SK-MEL-5 (cell line): Measurements from ENCODE around the gene SCMH1. TPM values are rescaled to one million over a fixed set of nuclear protein-coding genes. Genes with fewer than 3 reads are reported as not detected.
A peak's percentile ranks its signal among the peaks of the same experiment; 100 is the strongest.

Source experiments
- DNase-seq: peaks from one replicate; pipeline ENCODE4 v3.0.0-alpha.2; 2016; ENCODE audit warnings: low read depth, low spot score
- in situ Hi-C: cut with HindIII; loops from 2 replicates; pipeline ENCODE4 v1.10.0; 2016; ENCODE audit warnings: low sequenced_read_pairs, high pct_unique_total_duplicates, low pct_unique_long_range_greater_than_20kb
- total RNA-seq: library from RNA; depleted of rRNA; stranded (reverse); fragments of >200 nt; shearing (Covaris generic); gene quantifications from 2 replicates; pipeline ENCODE4 v1.2.3, GENCODE V29; 2014

Gene SCMH1
- total RNA-seq, 1 experiment from 2014 or later, result 16.8 TPM

- in situ Hi-C loops, result no loop called here
- DNase-seq, result no peak
Observed at GRCh38 chr1:41025979-41026819, 215.9 kb downstream of the SCMH1 start.

- DNase-seq, result no peak
- in situ Hi-C loops, result no loop called here
Observed at GRCh38 chr1:41024953-41025352, 217.2 kb downstream of the SCMH1 start.

DNA sequence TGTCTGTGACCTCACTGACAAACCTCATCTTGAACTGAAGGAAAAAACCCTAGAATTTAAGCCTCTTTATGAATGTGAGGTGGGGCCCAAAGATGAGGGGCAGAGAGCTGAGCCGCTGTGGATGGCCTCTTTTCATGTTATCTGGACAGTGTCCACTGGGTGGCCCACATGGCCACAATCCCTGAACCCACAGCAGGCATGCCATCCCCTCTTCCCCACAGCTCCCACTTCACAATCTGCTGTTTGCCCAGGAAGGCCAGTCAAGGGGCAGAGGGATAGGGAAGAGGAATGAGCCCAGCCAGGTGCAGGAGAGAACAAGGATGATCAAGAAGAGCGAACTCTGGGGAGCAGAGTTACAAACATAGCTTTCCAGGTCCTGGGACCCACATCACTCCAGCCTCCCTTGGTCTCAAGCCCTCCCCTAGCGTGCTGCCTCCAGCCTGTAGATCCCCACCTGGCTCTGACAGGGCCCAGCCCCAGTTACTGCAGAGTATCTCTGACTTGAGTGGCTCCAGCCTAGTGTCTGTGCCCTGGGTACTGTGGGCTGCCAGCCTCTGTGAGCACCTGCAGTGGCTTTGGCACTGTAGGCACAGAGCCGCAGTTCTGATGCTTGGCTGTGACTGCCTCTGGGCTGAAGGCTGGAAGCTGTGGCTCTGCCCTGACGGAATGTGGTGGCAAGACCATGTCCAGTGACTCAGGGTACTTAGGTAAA lies 218.7 kb downstream of the SCMH1 start:
- in situ Hi-C loops, result no loop called here
- peak; percentile 27 for DNase-seq

DNA sequence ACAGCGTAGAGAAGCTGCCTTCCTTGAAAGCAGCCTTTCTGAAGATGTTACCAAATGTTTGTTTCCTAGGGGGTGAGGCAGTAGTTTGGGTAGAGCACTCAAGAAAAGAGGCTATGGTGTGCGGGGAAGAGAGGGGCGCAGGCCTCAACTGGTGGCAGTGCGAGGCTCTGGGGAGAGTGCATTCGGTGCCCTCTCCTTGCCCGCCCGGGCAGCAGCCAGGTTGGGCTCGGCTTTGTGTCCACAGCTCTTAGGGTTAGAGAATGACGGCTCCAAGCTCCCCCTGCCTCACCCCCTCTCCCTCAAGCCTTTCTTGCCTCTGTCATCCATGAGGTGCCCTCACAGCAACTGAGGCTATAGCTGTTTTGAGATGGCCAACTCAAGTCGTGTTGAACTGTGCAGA lies 219.7 kb downstream of the SCMH1 start:
- no peak for DNase-seq
- in situ Hi-C loops, result no loop called here

GRCh38 chr1:41021526-41022308 lies 220.4 kb downstream of the SCMH1 start, which contains the start of gene SLFNL1:
Gene SLFNL1, minus strand, starts transcription at chr1:41021725. Its CDS starts 1,065 bp downstream, at chr1:41020660.
- in situ Hi-C loops, result no loop called here

DNA sequence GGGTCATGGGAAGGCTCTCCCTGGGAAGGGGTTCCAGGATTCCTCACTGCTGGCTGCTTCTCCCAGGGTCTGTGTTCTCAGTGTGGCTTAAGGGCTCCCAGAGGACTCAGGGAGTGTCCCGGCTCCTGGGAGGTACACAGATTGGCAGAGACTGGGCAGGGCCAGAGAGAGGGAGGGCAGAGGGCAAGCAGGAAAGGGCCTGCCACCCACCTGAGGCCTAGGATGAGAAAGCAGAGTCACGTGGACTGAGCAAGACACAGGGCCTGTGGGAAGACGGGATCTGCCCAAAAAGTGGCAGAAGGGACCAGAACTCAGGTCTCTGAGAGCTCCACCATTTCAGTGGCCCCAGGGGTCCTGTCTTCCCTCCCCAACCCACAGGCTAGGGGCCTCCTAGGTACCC lies 221.5 kb downstream of the SCMH1 start:
- in situ Hi-C loops, result no loop called here
- DNase-seq, result no peak

More at GRCh38 chr1:41021526-41022308, 220.4 kb downstream of the SCMH1 start, which contains the start of gene SLFNL1:
- peak; percentile 25 for DNase-seq

GRCh38 chr1:41020109-41020576 lies 222.0 kb downstream of the SCMH1 start:
- DNase-seq, result no peak
- in situ Hi-C loops, result no loop called here

DNA sequence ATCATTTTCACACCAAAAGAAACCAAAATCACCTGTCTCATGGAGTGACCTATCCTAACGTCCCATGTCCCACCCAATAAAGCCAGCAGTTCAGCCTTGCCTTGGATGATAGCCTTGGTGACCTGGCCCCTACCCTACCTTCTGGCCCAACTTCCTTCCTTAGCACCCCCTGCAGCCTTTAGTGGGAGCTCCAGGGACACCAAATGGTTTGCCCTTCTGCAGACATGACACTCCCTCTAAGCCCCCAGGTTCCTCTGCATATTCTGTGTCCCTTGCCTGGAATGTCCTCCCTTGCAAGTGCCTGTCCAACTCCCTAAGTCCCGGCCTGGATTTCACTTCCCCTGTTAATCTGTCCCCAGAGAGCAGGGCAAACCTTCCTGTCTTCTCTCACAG lies 222.8 kb downstream of the SCMH1 start:
- in situ Hi-C loops, result no loop called here

DNA sequence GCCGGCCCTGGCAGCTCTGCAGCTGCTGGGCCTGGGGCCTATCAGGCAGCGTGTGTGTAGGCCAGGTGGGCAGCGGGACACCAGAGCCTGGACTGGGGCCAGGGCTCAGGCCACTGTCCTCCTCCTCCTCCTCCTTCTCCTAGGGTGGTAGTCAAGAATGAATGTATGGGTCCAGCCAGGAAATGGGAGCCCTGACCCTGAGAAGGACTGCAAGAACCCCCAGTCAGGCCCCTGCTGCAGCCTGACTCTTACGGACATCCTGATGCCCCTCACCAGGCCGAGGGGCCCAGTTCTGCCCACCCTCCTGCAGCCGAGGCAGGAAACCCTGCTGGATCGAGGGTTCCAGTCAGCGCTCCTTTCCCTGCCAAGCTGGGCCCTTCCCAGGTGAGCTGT lies 224.1 kb downstream of the SCMH1 start:
- in situ Hi-C loops, result no loop called here
- no peak for DNase-seq

More for the DNA sequence above, 222.8 kb downstream of the SCMH1 start:
- DNase-seq, result no peak

GRCh38 chr1:41017141-41018017 lies 224.7 kb downstream of the SCMH1 start:
- in situ Hi-C loops, result no loop called here
- no peak for DNase-seq

DNA sequence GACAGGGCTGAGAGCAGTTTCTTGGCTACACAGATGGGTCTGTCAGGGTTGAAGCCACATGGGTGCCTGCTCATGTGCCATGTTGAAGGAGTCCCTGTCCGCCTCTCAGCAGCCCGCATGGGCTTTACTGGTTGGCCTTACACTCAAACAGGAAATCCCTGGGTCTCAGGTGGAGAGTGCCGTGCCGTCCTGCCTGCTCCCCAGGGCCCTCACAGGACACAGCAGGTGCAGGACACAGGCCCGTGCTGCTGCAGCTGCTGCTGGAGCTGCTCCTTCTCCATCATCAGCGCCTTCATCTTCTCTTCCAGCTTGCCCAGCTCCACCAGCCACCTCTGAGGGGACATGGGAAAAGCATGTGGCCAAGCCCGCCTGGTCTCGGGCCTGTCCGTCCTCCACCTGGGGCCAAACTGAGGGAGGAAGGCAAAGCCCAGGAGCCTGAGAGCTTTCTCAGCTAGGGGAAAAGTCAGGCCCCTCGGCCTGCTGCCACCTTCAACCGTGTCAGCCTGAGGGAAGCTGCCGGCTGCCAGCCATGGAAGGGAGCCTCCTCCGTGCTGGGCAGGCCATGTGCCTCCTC lies 226.1 kb downstream of the SCMH1 start:
- DNase-seq, result no peak
- in situ Hi-C loops, result no loop called here

- no peak for DNase-seq
- in situ Hi-C loops, result no loop called here
Observed at GRCh38 chr1:41015281-41015896, 226.7 kb downstream of the SCMH1 start.

DNA sequence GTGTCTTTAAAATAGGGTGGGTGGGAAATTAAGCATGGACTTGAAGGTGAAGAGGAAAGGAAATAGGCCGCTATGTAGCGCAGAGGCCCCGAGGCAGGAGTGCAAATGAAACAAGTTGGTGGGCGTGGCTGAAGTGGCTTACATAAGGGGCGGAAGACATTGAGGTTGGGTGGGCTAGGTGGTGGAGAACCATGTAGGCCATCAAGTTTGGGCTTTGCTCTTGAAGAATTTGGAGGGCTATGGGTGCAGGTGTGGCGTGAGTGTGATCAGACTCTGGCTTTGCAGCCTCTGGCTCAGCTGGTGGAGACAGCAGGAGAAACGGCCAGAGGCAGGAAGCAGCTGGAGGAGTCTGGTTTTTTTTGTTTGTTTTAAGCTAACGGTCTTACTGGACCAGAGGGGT lies 227.2 kb downstream of the SCMH1 start:
- in situ Hi-C loops, result no loop called here
- no peak for DNase-seq

DNA sequence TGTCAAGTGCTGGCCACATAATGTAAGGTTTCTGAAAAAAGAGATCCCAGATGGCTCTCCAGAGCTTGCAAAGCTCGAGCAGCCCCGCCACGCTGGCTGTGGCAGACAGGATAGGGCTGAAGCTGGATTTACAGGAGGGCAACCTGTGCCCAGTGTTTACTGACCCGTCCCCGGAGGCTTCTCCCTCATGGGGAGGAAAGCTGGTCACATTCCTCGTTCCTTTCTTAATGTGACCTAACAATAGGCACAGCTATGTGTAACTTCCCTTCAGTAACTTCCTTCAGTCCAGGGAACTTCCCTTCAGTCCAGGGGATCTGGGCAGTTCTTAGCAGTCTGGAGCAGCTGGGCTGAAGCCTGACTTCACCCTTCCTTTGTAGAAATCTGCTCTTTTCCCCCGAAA lies 228.3 kb downstream of the SCMH1 start:
- in situ Hi-C loops, result no loop called here
- no peak for DNase-seq

- DNase-seq, result no peak
- in situ Hi-C loops, result no loop called here
Observed at GRCh38 chr1:41013024-41013423, 229.1 kb downstream of the SCMH1 start.

GRCh38 chr1:41010345-41010744 lies 231.8 kb downstream of the SCMH1 start:
- in situ Hi-C loops, result no loop called here
- DNase-seq, result no peak
